Heart left ventricle (tissue), 16 donors: ENCODE measurements around the gene C11orf58. TPM values are rescaled to one million over a fixed set of nuclear protein-coding genes. Genes with fewer than 3 reads are reported as not detected.

Experiments used
- ATAC-seq, 4 donors: fragments of 200-7000 bp; cut with Tn5 transposase; one replicate each; pipeline ENCODE4 v1.9.1; 2020 to 2022; ENCODE audit warnings: moderate library complexity in 4 of 4, mild to moderate bottlenecking in 3 of 4, moderate number of reproducible peaks in 1 of 4
- DNase-seq, 5 donors: peaks; one replicate each; pipeline ENCODE4 v3.0.0-alpha.2; 2020
- H3K27ac ChIP-seq, 12 donors: fragments of 200-600 bp; sonication (generic) in 4 of 12; one replicate each; pipeline versions ENCODE4 v1.5.0 to v1.8.0; 2016 to 2022; ENCODE audit warnings: mild to moderate bottlenecking in 2 of 12
- H3K27me3 ChIP-seq, 9 donors: fragments of 200-600 bp; sonication (generic) in 2 of 9; one replicate each; pipeline versions ENCODE4 v1.5.1 to v1.8.0; 2016 to 2022; ENCODE audit warnings: mild to moderate bottlenecking in 3 of 9
- H3K36me3 ChIP-seq, 9 donors: fragments of 200-600 bp; sonication (generic) in 2 of 9; one replicate each; pipeline versions ENCODE4 v1.5.0 to v1.8.0; 2018 to 2022; ENCODE audit warnings: mild to moderate bottlenecking in 2 of 9
- H3K4me1 ChIP-seq, 12 donors: fragments of 200-600 bp; sonication (generic) in 4 of 12; one replicate each; pipeline versions ENCODE4 v1.5.0 to v1.8.0; 2016 to 2022; ENCODE audit warnings: mild to moderate bottlenecking in 3 of 12
- H3K4me3 ChIP-seq, 12 donors: fragments of 200-600 bp; sonication (generic) in 4 of 12; one replicate each; pipeline versions ENCODE4 v1.5.0 to v1.8.0; 2017 to 2022; ENCODE audit warnings: mild to moderate bottlenecking in 9 of 12, moderate library complexity in 4 of 12
- H3K9me3 ChIP-seq, 12 donors: fragments of 200-600 bp; sonication (generic) in 4 of 12; one replicate each; pipeline versions ENCODE4 v1.5.0 to v1.8.0; 2016 to 2022; ENCODE audit warnings: mild to moderate bottlenecking in 1 of 12
- CTCF ChIP-seq, 12 donors: fragments of 200-600 bp; sonication (generic) in 4 of 12; IDR thresholded peaks; one replicate each; pipeline versions ENCODE4 v1.5.0 to v1.8.0; 2018 to 2022; ENCODE audit warnings: antibody characterized with exemption in 12 of 12, mild to moderate bottlenecking in 5 of 12
- POLR2A ChIP-seq, 2 donors: fragments of 450-650 bp; IDR thresholded peaks; one replicate each; pipeline ENCODE4 v1.6.1; 2017; ENCODE audit warnings: antibody characterized with exemption in 2 of 2, mild to moderate bottlenecking in 2 of 2, moderate library complexity in 2 of 2
- WGBS, 4 donors: extraction: QIAGEN DNeasy Blood & Tissue Kit in 2 of 4; methylation state at CpG; one replicate each; pipeline versions ENCODE4 v1.1.5 to v1.1.7; 2013 to 2018; 5-methylcytosine and 5-hydroxymethylcytosine counted together
- intact Hi-C, 10 donors: fragments of 100-400 bp; cut with DNase I; formaldehyde crosslinking; loops; one replicate each; pipeline versions ENCODE4 v1.11.1 to v1.14.2; 2022
- polyA plus RNA-seq, 2 donors: library from polyadenylated mRNA; stranded (reverse); fragments of 200-250 nt; gene quantifications; one replicate each; pipeline ENCODE4 v1.2.3, GENCODE V29; 2013
- total RNA-seq, 9 donors: library from RNA; depleted of rRNA in 2 of 9; stranded (reverse); fragments of >200 nt in 2 of 9; fragmentation: NEBNext Ultra II Directional in 3 of 9; extraction: Animal tissue kit (Norgen Biotek cat#: 25700) in 3 of 9; gene quantifications; one replicate each; pipeline versions ENCODE4 v1.1.0 to v1.2.4, GENCODE V29; 2016 to 2023
- donor health status: ischemic (EF 13 %, LVEDD 7.1; RV severe dilation, severe dysfunction).
- donor health status: healthy with polysubstance abuse.
- donor health status: DM: no; HTN: yes; CAD: no.
- donor health status: DM: no; HTN: no; CAD: no.
- donor health status: ischemic (EF 25% LVEDD 6.9; RV normal size, moderate dysfunction).
- donor health status: ischemic (EF 25% LVEDD 5.7; RV mildly dilated, moderate dysfunction).
- donor health status: healthy.
- donor health status: DM: yes; HTN: yes; CAD: no.
- donor health status: ischemic (EF 35%, LVEDD 5.7; RV mildly dilated, moderate dysfunction).
- donor health status: nonischemic (EF 11% LVEDD 7.7; RV severe dilation, severe dysfunction).
- donor health status: DM: yes; HTN: yes; CAD: no.
- donor health status: PGD.
- donor health status: ischemic (EF 29% LVEDD 5.4; RV normal size, mild dysfunction).
- donor health status: nonischemic (EF 23%, LVEDD 6.1; RV moderate dilation, normal function).

The C11orf58 gene
- total and polyA plus RNA-seq, 11 donors = 78.3 to 147 (median 110) TPM

DNA sequence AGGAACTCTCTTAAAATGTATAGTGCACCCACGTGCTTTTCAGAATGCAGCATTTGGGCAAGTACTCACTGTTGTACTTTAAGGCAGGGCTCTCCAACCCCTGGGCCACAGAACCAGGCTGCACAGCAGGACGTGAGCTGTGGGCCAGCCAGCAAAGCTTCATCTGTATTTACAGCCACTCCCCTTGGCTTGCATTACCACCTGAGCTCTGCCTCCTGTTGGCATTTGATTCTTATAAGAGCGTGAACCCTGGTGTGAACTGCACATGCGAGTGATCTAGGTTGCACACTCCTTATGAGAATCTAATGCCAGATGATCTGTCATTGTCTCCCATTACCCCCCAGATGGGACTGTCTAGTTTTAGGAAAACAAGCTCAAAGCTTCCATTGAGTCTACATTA lies 3.0 kb downstream of the C11orf58 start:
- TF ChIP-seq POLR2A (IDR thresholded peaks at IDR 0.05) (no peak), CTCF (IDR thresholded peaks at IDR 0.05) (no peak)
- peaks cover 4 to 76% (median 55%) of the 10 kb centered on the region in 12 donors for H3K4me1 ChIP-seq
- H3K27me3 ChIP-seq = no peaks in the 10 kb centered on the region
- DNase-seq (peak in 1 of 5 donors; percentile 32), ATAC-seq (no peak)
- WGBS, 4 donors = 60 to 68% (median 62%) methylated on average over 4 of the region's 4 CpGs
- peaks cover 0 to 48% (median 32%) of the 10 kb centered on the region in 9 donors for H3K36me3 ChIP-seq
- intact Hi-C loops = no loop called here
- no peak overlapping the region for H3K27ac ChIP-seq
- no peaks in the 10 kb centered on the region for H3K9me3 ChIP-seq
- H3K4me3 ChIP-seq = peak overlapping the region in 1 of 12 donors; percentile 17

DNA sequence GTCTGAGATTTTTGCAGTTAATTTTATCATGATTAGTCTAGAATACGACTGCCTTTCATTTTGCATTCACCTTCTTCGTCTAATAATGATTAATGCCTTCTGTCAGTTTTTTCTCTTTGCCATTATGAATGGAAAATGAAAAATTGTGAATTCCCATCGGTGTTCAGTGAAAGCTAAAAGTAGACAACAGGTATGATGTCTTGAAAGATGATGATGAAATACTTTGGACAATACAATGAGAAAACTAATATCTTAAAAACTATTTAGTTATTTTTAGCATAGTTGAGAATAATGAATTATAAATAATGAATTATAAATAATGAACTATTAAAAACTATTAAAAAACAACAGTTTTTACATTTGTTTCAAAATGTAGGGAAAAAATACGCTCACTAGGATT lies 5.0 kb downstream of the C11orf58 start:
- DNase-seq (no peak), ATAC-seq (no peak)
- Histone ChIP-seq H3K4me1 (peaks cover 4 to 83% (median 59%) of the 10 kb centered on the region in 12 donors), H3K27ac (no peak overlapping the region), H3K36me3 (peaks cover 0 to 68% (median 52%) of the 10 kb centered on the region in 9 donors), H3K4me3 (no peak overlapping the region), H3K9me3 (no peaks in the 10 kb centered on the region), H3K27me3 (no peaks in the 10 kb centered on the region)
- TF ChIP-seq CTCF (IDR thresholded peaks at IDR 0.05) (no peak), POLR2A (IDR thresholded peaks at IDR 0.05) (no peak)
- 87 to 91% (median 90%) methylated on average over 4 of the region's 4 CpGs for WGBS, 4 donors
- intact Hi-C loops = no loop called here

DNA sequence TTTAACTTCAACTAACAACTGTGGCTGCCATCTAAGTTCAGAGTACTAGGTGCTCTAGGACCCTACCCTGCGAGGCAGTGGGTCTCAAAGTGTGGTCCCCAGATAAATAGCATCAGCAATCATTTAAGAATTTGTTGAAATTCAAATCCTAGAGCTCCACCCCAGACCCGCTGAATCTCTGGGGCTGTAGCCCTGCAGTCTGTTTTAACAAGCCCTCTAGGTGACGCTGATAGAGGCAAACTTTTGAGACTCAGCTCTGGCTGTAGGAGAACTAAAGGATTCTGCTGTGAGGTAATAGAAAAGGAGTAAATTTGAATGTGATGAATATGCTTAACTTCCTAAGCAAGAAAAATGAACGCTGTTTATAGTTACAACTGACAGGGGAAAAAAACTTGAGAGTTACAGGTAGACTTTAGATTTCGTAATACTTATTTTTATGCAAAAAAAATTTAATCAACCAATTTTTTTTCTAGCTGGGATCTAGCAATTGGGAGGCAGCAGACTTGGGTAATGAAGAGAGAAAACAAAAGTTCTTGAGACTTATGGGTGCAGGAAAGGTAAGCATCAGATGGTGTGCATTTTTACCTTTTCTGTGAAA lies 5.8 kb downstream of the C11orf58 start:
- ATAC-seq (no peak), DNase-seq (no peak)
- TF ChIP-seq CTCF (IDR thresholded peaks at IDR 0.05) = no peak
- TF ChIP-seq POLR2A (IDR thresholded peaks at IDR 0.05) = no peak
- Histone ChIP-seq H3K4me1 (peaks cover 4 to 83% (median 59%) of the 10 kb centered on the region in 12 donors), H3K4me3 (no peak overlapping the region), H3K36me3 (peaks cover 0 to 75% (median 59%) of the 10 kb centered on the region in 9 donors), H3K9me3 (no peaks in the 10 kb centered on the region), H3K27me3 (no peaks in the 10 kb centered on the region), H3K27ac (no peak overlapping the region)
- 84 to 88% (median 85%) methylated on average over 5 of the region's 5 CpGs for WGBS, 4 donors
- intact Hi-C loops = no loop called here

DNA sequence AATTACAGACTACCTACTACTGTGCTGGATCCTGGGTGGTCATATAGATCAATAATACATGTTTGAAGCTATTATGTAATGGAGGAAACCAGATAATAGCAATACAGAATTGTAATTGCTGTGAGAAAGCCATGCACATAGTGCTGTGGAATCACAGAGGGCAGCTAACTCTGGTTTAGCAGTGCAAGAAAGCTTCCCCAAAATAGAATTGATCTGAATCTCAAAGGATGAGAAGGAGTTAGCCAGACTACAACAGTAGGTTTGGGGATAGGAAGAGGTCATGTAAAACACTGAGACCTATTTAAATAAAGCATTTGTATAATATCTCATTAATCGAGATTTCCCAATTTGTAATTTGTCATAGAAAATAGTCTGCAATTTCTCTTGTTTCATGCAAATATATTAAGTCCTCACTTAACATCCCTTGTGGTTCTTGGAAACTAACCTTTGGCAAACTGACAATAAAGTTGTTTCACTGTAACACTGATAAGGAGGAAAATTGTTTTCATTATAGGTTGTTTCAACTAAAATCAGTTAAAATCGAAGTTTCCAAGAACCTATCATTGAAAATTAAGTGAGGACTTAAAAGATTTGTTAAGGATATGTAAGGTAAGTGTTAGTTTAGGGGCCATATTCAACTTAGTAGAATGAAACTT lies 7.6 kb downstream of the C11orf58 start:
- peaks cover 4 to 94% (median 74%) of the 10 kb centered on the region in 9 donors for H3K36me3 ChIP-seq
- H3K27me3 ChIP-seq = no peaks in the 10 kb centered on the region
- intact Hi-C loops = no loop called here
- peaks cover 4 to 66% (median 46%) of the 10 kb centered on the region in 12 donors for H3K4me1 ChIP-seq
- DNase-seq = no peak
- H3K9me3 ChIP-seq = no peaks in the 10 kb centered on the region
- H3K4me3 ChIP-seq = no peak overlapping the region
- TF ChIP-seq POLR2A (IDR thresholded peaks at IDR 0.05) = no peak
- no peak for TF ChIP-seq CTCF (IDR thresholded peaks at IDR 0.05)
- ATAC-seq = peak in 1 of 4 donors; percentile 31
- H3K27ac ChIP-seq = no peak overlapping the region
- 72 to 86% (median 79%) methylated on average over 2 of the region's 2 CpGs for WGBS, 4 donors
